K562 (cell line): Measurements from ENCODE around the gene C2orf76. TPM values are rescaled to one million over a fixed set of nuclear protein-coding genes. Genes with fewer than 3 reads are reported as not detected.

Experiments
- ATAC-seq: fragments of 200-7000 bp; cut with Tn5 transposase; 3 replicates; pipeline ENCODE4 v1.9.1; 2020; ENCODE audit warnings: moderate library complexity
- BruUV-seq: library from RNA; stranded (reverse); fragments of 400-500 nt; replicated peaks from 2 replicates; lab custom pipeline; 2021; lab: Mats Ljungman, UMichigan
- CTCF ChIA-PET: fragments of 300-600 bp; formaldehyde crosslinking; extraction: SDS; loops from one replicate; lab custom pipeline; 2021; ENCODE audit warnings: low intra/inter-chr PET ratio; lab: Yijun Ruan, JAX
- POLR2A ChIA-PET: fragments of 300-600, 350-650 bp; sonication (Branson Sonifier 250); formaldehyde crosslinking; extraction: SDS; loops from one replicate; lab custom pipeline; 2021; ENCODE audit warnings: antibody characterized with exemption, inconsistent platforms; lab: Yijun Ruan, JAX
- DNase-seq, 4 experiments: peaks; one replicate each; pipeline versions ENCODE4 v3.0.0 to v3.0.0-alpha.2; 2011 to 2018; ENCODE audit warnings: low spot score in 3 of 4, mixed read lengths in 3 of 4; ENCODE audit errors: extremely low read depth in 1 of 4
- FAIRE-seq: peaks from 2 replicates; lab custom pipeline; 2011; peaks lifted over from hg19 to GRCh38; lab: Jason Lieb, UNC
- H2AFZ ChIP-seq: 2 replicates; pipeline ENCODE4 v1.6.0; 2011; ENCODE audit warnings: low read depth, low read length, control low read depth, inconsistent platforms
- H3K27ac ChIP-seq: fragments of 200-600 bp; 3 replicates; pipeline ENCODE4 v1.8.0; 2011; ENCODE audit warnings: low read depth, mild to moderate bottlenecking, control low read depth, inconsistent platforms, low read length, moderate library complexity, mixed read lengths; ENCODE audit errors: extremely low read depth
- H3K27me3 ChIP-seq, 2 experiments: fragments of 300-600 bp in 1 of 2; 2 replicates in 1 of 2; 3 replicates in 1 of 2; pipeline versions ENCODE4 v1.6.0 to v1.8.0; 2011; ENCODE audit warnings: inconsistent platforms in 2 of 2, low read length in 2 of 2, mild to moderate bottlenecking in 1 of 2, mixed read lengths in 1 of 2, moderate library complexity in 1 of 2; ENCODE audit not compliant: control insufficient read depth in 2 of 2, insufficient read depth in 2 of 2
- H3K36me3 ChIP-seq: fragments of 300-600 bp; 3 replicates; pipeline ENCODE4 v1.8.0; 2011; ENCODE audit warnings: mild to moderate bottlenecking, low read length, inconsistent platforms; ENCODE audit not compliant: control insufficient read depth, insufficient read depth
- H3K4me1 ChIP-seq, 2 experiments: fragments of 200-600 bp in 1 of 2; replicated peaks in 1 of 2; 2 replicates in 1 of 2; 3 replicates in 1 of 2; pipeline versions ENCODE4 v1.5.1 to v1.8.0; 2011; ENCODE audit warnings: inconsistent platforms in 2 of 2, low read length in 2 of 2, mild to moderate bottlenecking in 1 of 2, mixed read lengths in 1 of 2, moderate library complexity in 1 of 2; ENCODE audit not compliant: control insufficient read depth in 2 of 2, insufficient read depth in 2 of 2
- H3K4me2 ChIP-seq: 2 replicates; pipeline ENCODE4 v1.6.1; 2011; ENCODE audit warnings: low read length, control low read depth, inconsistent platforms, mixed read lengths; ENCODE audit not compliant: insufficient read depth
- H3K4me3 ChIP-seq: fragments of 200-600 bp; sonication (generic), shearing (Covaris generic); 2 replicates; pipeline ENCODE4 v1.5.1; 2016; ENCODE audit warnings: control low read depth, inconsistent platforms
- H3K79me2 ChIP-seq: fragments of 200-600 bp; 3 replicates; pipeline ENCODE4 v1.8.0; 2011; ENCODE audit warnings: low read length, inconsistent platforms; ENCODE audit not compliant: control insufficient read depth, insufficient read depth
- H3K9ac ChIP-seq, 2 experiments: 2 replicates each; pipeline versions ENCODE4 v1.6.0 to v1.6.1; 2011; ENCODE audit warnings: low read depth in 2 of 2, low read length in 2 of 2, control low read depth in 1 of 2, inconsistent platforms in 1 of 2, mild to moderate bottlenecking in 1 of 2, mixed read lengths in 1 of 2; ENCODE audit not compliant: insufficient read depth in 1 of 2
- H3K9me1 ChIP-seq: one replicate; pipeline ENCODE4 v1.6.0; 2011; ENCODE audit warnings: inconsistent platforms, mild to moderate bottlenecking, low read length, moderate library complexity; ENCODE audit not compliant: control insufficient read depth, insufficient read depth
- H3K9me3 ChIP-seq: replicated peaks from 2 replicates; pipeline ENCODE4 v1.5.1; 2011; ENCODE audit warnings: low read depth, low read length, inconsistent platforms; ENCODE audit not compliant: control insufficient read depth, insufficient read depth
- H4K20me1 ChIP-seq: replicated peaks from 2 replicates; pipeline ENCODE4 v1.6.1; 2011; ENCODE audit warnings: low read length, inconsistent platforms, mixed read lengths; ENCODE audit not compliant: control insufficient read depth, insufficient read depth
- CEBPZ ChIP-seq: fragments of 150-350 bp; IDR thresholded peaks from 2 replicates; pipeline ENCODE4 v1.6.1; 2014; ENCODE audit warnings: low read depth, mild to moderate bottlenecking, low read length, borderline replicate concordance
- HNRNPUL1 ChIP-seq: fragments of 200-400 bp; formaldehyde crosslinking; IDR thresholded peaks from 2 replicates; pipeline ENCODE4 v1.6.1; 2017; ENCODE audit warnings: low read length
- HOXB6 ChIP-seq: fragments of 250-450 bp; sonication (Bioruptor Pico); IDR thresholded peaks from 2 replicates; pipeline ENCODE4 v1.5.1; 2022; ENCODE audit warnings: mild to moderate bottlenecking, borderline replicate concordance
- NELFE ChIP-seq: IDR thresholded peaks from 2 replicates; pipeline ENCODE4 v1.6.1; 2011; ENCODE audit warnings: mild to moderate bottlenecking; ENCODE audit not compliant: insufficient read depth, insufficient read length
- POLR3A ChIP-seq: IDR thresholded peaks from 2 replicates; pipeline ENCODE4 v1.6.1; 2011; ENCODE audit warnings: borderline replicate concordance, mild to moderate bottlenecking, moderate library complexity; ENCODE audit not compliant: insufficient read length, insufficient read depth; ENCODE audit errors: extremely low read depth
- SAP30 ChIP-seq: fragments of 200-600 bp; sonication (generic); IDR thresholded peaks from 2 replicates; pipeline ENCODE4 v1.6.1; 2012; ENCODE audit warnings: borderline replicate concordance, low read depth, mild to moderate bottlenecking, moderate library complexity, low read length, control low read depth, inconsistent platforms; ENCODE audit not compliant: insufficient read depth, poor library complexity, severe bottlenecking
- SIN3A ChIP-seq, 2 experiments: fragments of 150-350 bp in 1 of 2; IDR thresholded peaks; 2 replicates each; pipeline ENCODE4 v1.6.1; 2011 to 2016; ENCODE audit warnings: borderline replicate concordance in 2 of 2, low read depth in 2 of 2, low read length in 2 of 2, mild to moderate bottlenecking in 2 of 2, moderate library complexity in 2 of 2; ENCODE audit not compliant: control insufficient read depth in 1 of 2
- SIX5 ChIP-seq, 2 experiments: IDR thresholded peaks; 2 replicates each; pipeline ENCODE4 v1.6.1; 2011; ENCODE audit warnings: low read length in 2 of 2, borderline replicate concordance in 1 of 2, low read depth in 1 of 2, mild to moderate bottlenecking in 1 of 2, moderate library complexity in 1 of 2; ENCODE audit not compliant: insufficient read depth in 1 of 2
- SOX6 ChIP-seq: fragments of 450-650 bp; IDR thresholded peaks from 2 replicates; pipeline ENCODE4 v1.6.1; 2014; ENCODE audit warnings: mild to moderate bottlenecking
- THAP7 ChIP-seq: fragments of 250-450 bp; sonication (Bioruptor Pico); IDR thresholded peaks from 2 replicates; pipeline ENCODE4 v1.5.0; 2021
- ZFP91 ChIP-seq: sonication (generic); formaldehyde crosslinking; IDR thresholded peaks from 2 replicates; pipeline ENCODE4 v1.8.0; 2022; ENCODE audit warnings: mild to moderate bottlenecking, missing genetic modification reagents
- WGBS: fragments of 100-300 bp; shearing (Covaris generic); methylation state at CpG from one replicate; pipeline ENCODE4 v1.1.6; 2016; ENCODE audit warnings: low coverage, mixed read lengths; ENCODE audit not compliant: insufficient coverage; ENCODE audit errors: missing lambda C conversion rate; 5-methylcytosine and 5-hydroxymethylcytosine counted together
- in situ Hi-C: fragments of 300-500 bp; cut with MboI; formaldehyde crosslinking; loops from 4 replicates; pipeline ENCODE4 v1.15.0; 2018; ENCODE audit warnings: inconsistent platforms, mixed read lengths
- intact Hi-C: fragments of 100-400 bp; cut with micrococcal nuclease; formaldehyde crosslinking; loops from 2 replicates; pipeline ENCODE4 v1.14.2; 2022
- polyA plus RNA-seq, 8 experiments: library from polyadenylated mRNA; depleted of rRNA in 4 of 8; stranded (reverse) in 5 of 8; unstranded in 3 of 8; fragments of >200 nt; fragmentation: Nextera tagmentation in 2 of 8; fragmentation: Illumina TruSeq in 1 of 8; extraction: Ambion mirVana in 2 of 8; extraction: Trizol in 1 of 8; gene quantifications; 2 replicates each; pipeline versions ENCODE4 v1.2.1 to v1.2.3, GENCODE V29; 2011 to 2014; ENCODE audit warnings: inconsistent platforms in 1 of 8, missing spikeins in 1 of 8
- total RNA-seq, 7 experiments: library from RNA; depleted of rRNA in 6 of 7; stranded (reverse); fragments of >200 nt in 6 of 7; fragmentation: Illumina TruSeq in 2 of 7; extraction: Trizol in 2 of 7; gene quantifications; 2 replicates each; pipeline versions ENCODE4 v1.2.1 to v1.2.3, GENCODE V29; 2011 to 2021; ENCODE audit warnings: low replicate concordance in 1 of 7

The C2orf76 gene
- total and polyA plus RNA-seq, 9 of the 15 experiments (the other 6 are each of a cell fraction or from before 2014, with no cell fraction given): 4.8 to 26.2 (median 14.5) TPM

DNA sequence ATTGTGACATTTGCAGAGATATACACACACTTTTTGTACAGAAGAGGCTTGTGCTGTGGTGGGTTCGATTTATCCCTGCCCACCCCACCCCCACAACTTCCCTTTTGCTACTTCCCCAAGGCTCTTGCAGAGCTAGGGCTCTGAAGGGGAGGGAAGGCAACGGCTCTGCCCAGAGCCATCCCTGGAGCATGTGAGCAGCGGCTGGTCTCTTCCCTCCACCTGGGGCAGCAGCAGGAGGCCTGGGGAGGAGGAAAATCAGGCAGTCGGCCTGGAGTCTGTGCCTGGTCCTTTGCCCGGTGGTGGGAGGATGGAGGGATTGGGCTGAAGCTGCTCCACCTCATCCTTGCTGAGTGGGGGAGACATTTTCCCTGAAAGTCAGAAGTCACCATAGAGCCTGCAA, 103.0 kb downstream of the C2orf76 start:
- CTCF ChIA-PET: no interaction called here
- no peak overlapping the region for H3K27ac ChIP-seq
- no peaks in the 10 kb centered on the region for H3K9me3 ChIP-seq
- H3K36me3 ChIP-seq: peaks cover 36% of the 10 kb centered on the region; the same call in 1 of the 3 replicates
- H3K4me3 ChIP-seq: no peak overlapping the region
- TF ChIP-seq HOXB6 (CRISPR knock-in tag): no peak
- TF ChIP-seq SOX6: no peak
- TF ChIP-seq POLR3A: no peak
- no peak for TF ChIP-seq HNRNPUL1
- TF ChIP-seq NELFE: no peak
- no peak for TF ChIP-seq THAP7 (CRISPR knock-in tag)
- no peak for TF ChIP-seq SIN3A (IDR thresholded peaks at IDR 0.05; ENCODE audit: borderline replicate concordance in 2 of 2, control insufficient read depth in 1 of 2, low read depth in 2 of 2, low read length in 2 of 2)
- no peak for TF ChIP-seq ZFP91
- no peak for TF ChIP-seq SIX5 (IDR thresholded peaks at IDR 0.05; ENCODE audit: borderline replicate concordance in 1 of 2, insufficient read depth in 1 of 2, low read depth in 1 of 2, low read length in 2 of 2)
- no peak for TF ChIP-seq CEBPZ
- no peak for TF ChIP-seq SAP30
- H3K27me3 ChIP-seq: no peaks in the 10 kb centered on the region
- no peak for FAIRE-seq
- no TSS peak for BruUV-seq
- no peak for ATAC-seq
- no peaks in the 10 kb centered on the region for H4K20me1 ChIP-seq
- H3K9ac ChIP-seq: no peak overlapping the region
- DNase-seq: no peak
- peaks cover 3% of the 10 kb centered on the region for H3K9me1 ChIP-seq
- no peaks in the 10 kb centered on the region for H3K79me2 ChIP-seq
- no peak overlapping the region for H2AFZ ChIP-seq
- intact Hi-C loops: loop anchor here (2.0 to 10.0 kb wide), 2 partner anchors 253 to 379 kb away; no protein-coding TSS in a partner anchor
- WGBS: 47% methylated on average over 4 of the region's 5 CpGs
- H3K4me1 ChIP-seq: peaks cover 2 to 7% of the 10 kb centered on the region in 2 experiments; a peak in 3 of 5 replicates
- POLR2A ChIA-PET: interaction anchor here (0.7 to 0.9 kb wide), 2 partner anchors 23 to 1275 kb away, joined by 3 to 4 read pairs; no protein-coding TSS in a partner anchor
- H3K4me2 ChIP-seq: no peak overlapping the region
- in situ Hi-C loops: no loop called here
